Left lobe of liver (tissue), 2 donors: ENCODE measurements around the gene CDCA4. TPM values are rescaled to one million over a fixed set of nuclear protein-coding genes. Genes with fewer than 3 reads are reported as not detected.

Experiments
- ATAC-seq: fragments of 200-7000 bp; cut with Tn5 transposase; one replicate; pipeline ENCODE4 v1.9.1; 2020; ENCODE audit warnings: mild to moderate bottlenecking, moderate library complexity
- DNase-seq: peaks from one replicate; pipeline ENCODE4 v3.0.0-alpha.2; 2020; ENCODE audit warnings: low spot score
- total RNA-seq: library from RNA; stranded (reverse); gene quantifications from one replicate; pipeline ENCODE4 v1.2.1, GENCODE V29; 2021
- donor health status: DM: no; HTN: no; CAD: no; lungs with moderate emphysema.
- donor health status: DM: no; HTN: yes; CAD: no.

The CDCA4 gene
- total RNA-seq, 1 donor from 2014 or later: 1.4 TPM

GRCh38 chr14:104978746-104979691 lies 41.9 kb downstream of the CDCA4 start:
- no peak for ATAC-seq
- peak; percentile 40 for DNase-seq

DNA sequence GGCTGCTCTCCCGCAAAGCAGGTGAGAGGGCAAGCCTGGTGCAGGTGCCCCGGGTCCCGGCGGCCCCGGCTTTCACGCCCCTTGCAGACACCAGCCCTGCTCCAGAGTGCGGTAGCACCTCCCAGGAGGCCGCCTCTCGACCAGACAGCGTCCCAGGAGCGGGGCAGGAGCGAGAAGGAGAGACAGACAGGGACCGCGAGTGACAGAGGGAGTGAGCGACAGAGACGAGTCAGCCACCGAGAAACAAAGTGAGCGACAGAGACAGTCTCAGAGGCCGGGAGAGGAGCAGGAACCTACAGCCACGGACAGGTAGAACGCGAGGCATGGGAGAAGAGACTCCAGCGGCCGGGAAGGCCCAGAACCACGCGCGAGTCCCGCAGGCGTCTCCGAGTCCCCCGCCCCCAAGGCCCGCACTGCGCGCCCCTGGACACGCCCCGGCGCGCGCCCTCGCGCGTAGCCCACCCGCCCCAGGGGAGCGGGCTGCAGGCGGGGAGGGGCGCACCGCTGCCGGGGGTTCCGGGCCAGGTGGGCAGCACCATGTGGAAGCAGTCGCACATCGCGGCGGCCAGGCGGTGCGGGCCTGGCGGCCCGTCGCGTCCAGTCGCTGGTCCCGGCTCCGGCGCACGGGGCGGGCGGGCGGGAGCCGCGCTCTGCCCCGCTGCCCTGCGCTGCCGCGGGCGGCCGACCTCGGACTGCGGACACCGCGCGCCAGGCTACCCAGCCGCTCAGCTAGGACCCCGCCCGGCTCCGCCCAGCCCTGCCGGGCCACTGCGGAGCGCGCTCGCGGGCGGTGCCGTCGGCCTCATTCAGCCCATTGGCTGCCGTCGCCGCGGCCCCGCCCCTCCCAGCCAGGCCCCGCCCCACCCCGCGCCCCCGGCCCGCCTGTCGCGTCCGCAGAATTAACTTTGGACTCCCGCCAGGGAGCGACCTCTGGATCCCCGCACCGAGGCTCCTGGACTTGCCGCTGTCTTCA lies 42.9 kb downstream of the CDCA4 start, which contains the start of gene AHNAK2:
TSS of gene AHNAK2 (minus strand) at position 694 of the 973 bp plus-strand sequence. CDS start at position 557, 137 bp downstream.
- ATAC-seq: peak; percentile 76
- peak; percentile 83 for DNase-seq

- no peak for DNase-seq
These were observed 43.7 kb downstream of the CDCA4 start for GRCh38 chr14:104977008-104977680.

DNA sequence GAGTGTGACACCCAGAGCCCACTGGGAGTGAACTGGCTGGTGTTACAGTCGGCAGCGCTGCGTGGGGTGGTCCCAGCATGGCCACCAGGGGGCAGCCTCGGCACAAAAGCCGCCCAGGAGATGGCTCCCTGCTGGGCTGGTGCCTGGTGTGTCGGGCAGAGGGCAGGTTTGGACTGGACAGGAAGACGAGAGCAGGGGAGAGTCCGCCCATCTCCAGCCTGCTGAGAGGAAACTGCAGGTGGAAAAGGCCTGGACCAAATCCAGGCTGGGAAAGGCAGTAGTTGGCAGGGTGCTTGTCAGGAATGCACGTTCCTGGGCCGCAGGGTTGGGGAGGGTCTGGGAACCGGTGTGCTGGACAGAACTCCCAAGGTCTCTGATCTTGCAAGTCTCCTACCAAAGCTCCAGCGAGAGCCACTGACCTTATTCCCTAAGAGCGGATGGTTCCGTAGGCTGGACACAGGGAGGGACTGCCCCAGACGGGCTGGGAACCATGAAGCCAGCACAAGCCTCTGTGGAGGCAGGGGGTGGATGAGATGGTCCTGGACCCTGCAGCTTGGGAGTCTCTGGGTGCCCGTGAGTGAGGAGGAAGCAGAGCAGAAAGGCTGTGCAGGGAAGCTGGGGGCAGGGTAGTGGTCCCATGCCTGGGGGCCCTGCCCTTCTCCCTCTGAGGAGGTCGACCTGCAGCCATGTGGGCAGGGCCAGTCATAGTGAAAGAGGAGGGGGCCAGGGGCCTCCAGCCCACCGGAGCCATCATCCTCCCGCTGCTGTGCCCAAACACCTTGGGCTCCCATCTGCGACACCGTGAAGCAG lies 44.5 kb downstream of the CDCA4 start:
- DNase-seq (peak; percentile 90), ATAC-seq (peak; percentile 81)

More at GRCh38 chr14:104977008-104977680, 43.7 kb downstream of the CDCA4 start:
- no peak for ATAC-seq

GRCh38 chr14:104975481-104976197 lies 45.2 kb downstream of the CDCA4 start:
- DNase-seq (no peak), ATAC-seq (no peak)

DNA sequence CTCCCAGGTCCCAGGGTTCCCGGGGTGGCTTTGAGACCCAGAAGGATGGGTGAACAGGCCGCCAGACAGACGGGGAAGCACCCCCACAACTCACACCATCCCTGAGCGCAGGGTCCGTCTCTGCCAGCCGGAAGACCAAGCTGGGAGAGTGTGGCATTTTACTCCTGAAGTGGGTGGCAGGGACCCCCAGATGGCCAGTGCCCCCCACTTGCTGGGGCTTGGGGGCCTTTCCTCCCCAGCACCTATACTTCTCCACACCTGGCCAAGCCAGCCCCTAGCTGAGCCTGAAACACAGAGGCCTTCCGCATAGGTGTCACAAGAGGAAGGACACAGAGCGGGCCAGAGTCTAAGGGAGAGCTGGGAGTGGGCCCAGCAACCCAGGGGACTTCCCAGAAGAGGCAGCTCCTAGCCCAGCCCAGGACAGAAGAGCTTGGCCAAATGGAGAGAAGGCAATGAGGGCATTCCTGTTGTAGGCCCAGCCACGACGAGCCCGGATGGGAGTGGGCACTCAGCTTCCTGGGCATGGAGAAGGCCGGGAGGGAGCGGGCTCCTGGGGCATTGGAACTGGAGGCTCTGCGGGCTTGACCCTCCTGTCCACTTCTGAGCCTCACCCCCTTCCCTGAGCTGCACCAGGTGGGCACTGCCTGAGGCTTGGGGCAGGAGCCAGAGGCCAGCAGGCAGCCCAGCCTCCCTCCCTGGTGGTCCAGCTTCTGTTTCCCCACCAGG lies 46.1 kb downstream of the CDCA4 start:
- ATAC-seq: no peak
- no peak for DNase-seq

GRCh38 chr14:104974146-104974541 lies 46.7 kb downstream of the CDCA4 start:
- ATAC-seq: no peak
- no peak for DNase-seq

GRCh38 chr14:104973385-104974145 lies 47.3 kb downstream of the CDCA4 start:
- no peak for ATAC-seq

GRCh38 chr14:104973135-104973384 lies 47.8 kb downstream of the CDCA4 start:
- no peak for ATAC-seq
- no peak for DNase-seq

More at GRCh38 chr14:104973385-104974145, 47.3 kb downstream of the CDCA4 start:
- DNase-seq: no peak

GRCh38 chr14:104972301-104973134 lies 48.4 kb downstream of the CDCA4 start:
- ATAC-seq: no peak

DNA sequence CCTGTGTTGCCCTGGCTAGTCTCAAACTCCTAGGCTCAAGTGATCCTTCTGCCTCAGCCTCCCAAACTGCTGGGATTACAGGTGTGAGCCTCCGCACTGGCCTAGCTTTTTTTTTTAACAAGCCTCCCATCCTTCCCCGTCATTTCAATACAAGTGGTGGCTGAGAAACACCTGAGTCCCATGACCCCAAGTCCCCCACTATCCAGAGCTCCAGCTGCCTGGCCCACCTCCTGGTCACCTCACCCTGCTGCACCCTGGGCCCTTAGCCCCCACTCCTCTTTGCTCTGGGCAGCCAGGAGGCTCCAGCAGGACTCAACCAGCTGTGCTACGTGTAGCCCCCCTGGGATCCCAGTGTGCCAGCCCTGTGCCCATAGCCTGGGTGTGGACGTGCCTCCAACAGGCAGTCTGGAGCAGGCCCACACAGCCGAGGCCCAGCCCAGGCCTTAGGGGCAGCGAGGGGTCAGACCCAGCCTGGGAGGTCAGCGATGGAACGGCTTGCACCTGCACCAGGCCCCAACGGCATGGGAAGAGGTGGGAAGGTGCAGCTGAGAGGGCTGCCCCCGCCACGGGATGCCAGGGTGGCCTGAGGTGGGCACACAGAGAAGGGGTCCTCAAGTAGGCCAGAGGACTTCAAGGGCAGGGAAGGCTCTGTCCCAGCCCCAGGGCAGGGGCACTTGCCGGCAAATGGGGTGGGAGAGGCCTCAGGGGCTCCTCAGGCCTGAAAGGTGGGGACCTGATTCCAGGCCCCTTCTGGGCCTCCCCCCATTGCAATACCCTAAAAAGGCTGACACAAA lies 49.2 kb downstream of the CDCA4 start:
- no peak for ATAC-seq
- no peak for DNase-seq

More at GRCh38 chr14:104972301-104973134, 48.4 kb downstream of the CDCA4 start:
- no peak for DNase-seq

GRCh38 chr14:104970231-104971068 lies 50.4 kb downstream of the CDCA4 start:
- DNase-seq: no peak
- ATAC-seq: no peak

GRCh38 chr14:104969741-104970230 lies 51.1 kb downstream of the CDCA4 start:
- DNase-seq (no peak), ATAC-seq (no peak)

- ATAC-seq: no peak
- no peak for DNase-seq
These were observed 52.1 kb downstream of the CDCA4 start for GRCh38 chr14:104968541-104969401.
